Activated CD4-positive, alpha-beta T cell treated with anti-CD3 and anti-CD28 coated beads, Interleukin-2, amount 50 U/mL, for 16 hours (primary cell): Measurements from ENCODE around the gene CILP2.

Experiments used
- DNase-seq: peaks from one replicate; pipeline ENCODE4 v3.0.0-alpha.2; 2020

The CILP2 gene

DNA sequence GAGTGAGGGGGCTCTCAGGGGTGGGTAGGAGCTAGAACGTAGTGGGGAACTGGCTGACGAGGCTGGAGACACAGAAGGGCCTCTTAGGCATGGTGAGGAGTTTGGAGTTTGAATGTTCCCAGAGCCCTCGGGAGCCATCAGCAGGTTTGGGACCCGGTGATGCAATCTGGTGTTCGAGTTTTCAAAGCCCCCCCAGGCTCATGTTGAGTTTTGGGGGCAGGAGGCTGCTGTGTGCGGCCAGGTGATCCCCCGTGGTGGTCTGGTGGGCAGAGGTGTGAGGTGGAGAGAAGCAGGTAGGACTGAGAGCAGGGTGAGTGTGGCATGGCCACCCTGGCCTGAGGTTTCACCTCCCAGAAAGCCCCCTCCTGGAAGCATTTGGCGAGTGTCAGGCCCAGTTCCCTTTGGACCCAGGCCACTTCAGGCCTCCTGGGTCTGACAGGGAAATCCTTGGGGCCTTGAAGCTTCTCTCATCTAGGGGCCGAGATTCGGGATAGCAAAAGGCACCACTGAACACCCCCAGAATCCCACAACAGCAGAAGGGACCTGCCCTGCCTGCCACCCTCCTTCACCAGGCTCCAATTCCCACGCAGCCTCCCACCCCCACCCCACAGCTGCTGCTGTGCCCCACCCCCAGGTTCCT lies 8.2 kb upstream of the CILP2 start:
- no peak for DNase-seq

DNA sequence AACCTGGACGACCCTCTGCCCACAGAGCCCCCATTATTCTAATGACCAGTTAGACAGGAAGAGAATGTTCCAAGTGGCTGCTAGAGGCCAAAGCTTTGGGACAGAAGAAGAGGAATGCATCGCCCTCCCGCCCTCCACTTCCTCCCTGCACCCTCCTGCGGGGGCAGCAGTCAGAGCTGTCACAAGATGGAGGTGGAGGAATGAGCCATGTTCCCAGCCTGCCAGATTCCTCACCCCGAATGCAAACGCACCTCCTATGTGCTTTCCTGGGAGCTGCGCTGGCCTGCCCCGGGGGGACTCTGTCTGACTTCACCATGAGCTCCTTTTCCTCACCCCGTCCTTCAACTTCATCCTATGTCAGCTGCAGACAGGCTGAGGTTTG lies 7.7 kb upstream of the CILP2 start:
- DNase-seq = no peak

DNA sequence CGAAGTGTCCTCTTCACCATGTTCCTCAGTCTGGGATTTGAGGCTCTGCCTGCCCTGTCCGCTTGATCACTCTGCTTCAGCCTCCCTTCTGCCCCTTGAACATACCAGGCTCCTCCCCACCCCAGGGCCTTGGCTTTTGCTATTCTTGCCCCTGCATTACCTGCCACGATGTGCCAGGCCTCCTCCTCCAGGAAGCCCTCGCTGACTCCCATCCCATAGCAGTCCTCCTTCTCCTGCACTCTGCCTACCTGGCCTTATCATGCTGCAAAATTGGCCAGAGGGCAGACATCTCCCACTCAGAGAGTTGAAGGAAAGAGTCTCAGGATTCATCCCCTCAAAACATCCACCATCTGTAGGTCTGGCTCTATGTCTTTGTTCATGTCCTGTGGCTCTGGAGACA lies 7.2 kb upstream of the CILP2 start:
- no peak for DNase-seq

DNA sequence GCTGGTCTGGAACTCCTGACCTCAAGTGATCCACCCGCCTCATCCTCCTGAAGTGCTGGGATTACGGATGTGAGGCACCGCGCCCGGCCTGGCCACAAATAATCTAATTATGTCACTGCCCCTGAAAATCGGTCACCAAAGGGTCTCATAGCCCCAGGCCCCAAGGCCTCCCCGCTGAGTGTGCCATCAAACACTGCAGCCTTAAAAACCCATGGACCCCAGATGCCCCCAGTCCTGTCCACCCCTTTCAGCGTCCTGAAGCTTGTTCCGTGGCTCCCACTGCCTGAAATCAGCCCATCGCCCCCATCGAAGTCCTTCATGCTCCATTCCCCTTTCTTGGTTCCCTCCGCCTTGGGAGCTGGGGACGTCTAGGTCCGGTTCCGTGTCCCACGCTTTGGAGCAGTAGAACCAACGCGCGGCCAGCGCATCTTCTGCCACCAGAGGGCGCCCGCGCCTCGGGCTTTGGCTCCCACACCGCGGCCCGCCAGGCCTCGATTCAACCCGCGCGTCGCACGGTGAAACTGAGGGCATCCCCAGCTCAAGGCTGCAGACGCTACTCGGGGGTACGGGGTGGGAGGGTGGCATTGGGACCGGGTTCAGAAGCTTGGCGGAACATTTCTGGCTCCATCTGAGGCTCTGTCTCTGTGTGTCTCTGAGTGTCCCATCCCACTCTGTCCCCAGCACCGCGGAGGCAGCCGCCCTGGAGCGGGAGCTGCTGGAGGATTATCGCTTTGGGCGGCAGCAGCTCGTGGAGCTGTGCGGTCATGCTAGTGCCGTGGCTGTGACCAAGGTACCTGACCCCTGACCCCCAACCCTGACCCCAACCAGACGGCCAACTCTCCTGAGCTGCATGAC lies 5.9 kb upstream of the CILP2 start:
- peak; percentile 85 for DNase-seq

DNA sequence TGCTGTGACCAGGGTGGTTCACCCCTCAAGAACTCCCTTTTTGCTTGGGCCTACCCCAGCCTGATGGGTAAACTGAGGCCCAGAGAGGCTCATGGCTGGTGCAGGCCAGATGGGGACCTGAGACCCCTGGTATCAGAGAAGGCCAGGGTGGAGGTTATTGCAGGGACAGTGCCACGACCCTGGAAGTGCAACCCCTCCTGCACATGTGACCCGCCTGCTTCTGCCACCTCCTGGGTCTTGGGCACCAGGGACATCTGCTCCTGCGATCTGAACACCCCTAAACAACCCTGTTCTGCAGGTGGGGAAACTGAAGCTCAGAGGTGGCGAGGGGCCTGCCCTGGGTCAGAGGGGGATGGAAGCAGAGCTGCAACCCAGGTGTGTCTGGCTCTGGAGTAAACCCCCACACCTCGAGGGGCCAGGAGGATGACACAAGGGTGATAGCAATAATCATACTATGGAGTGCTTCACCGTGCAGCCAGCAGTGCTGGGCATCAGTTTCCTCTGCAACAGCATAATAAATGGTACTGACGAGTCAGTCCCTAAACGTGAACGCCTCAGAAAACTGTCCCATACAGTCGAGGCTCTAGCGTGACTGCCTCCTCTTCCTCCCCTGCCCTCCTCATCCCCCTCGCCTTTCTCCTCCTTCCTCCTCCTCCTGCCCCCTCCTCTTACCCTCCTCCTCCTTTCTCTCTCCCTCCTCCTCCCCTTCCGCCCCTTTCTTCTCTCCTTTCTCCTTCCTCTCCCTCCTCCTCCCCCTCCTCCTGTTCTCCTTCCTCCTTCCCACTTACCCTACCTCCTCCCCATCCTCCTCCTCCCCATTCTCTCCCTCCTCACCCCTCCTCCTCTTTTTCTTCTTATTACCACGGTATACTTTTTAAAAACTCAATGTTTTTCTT lies 5.0 kb upstream of the CILP2 start:
- no peak for DNase-seq

DNA sequence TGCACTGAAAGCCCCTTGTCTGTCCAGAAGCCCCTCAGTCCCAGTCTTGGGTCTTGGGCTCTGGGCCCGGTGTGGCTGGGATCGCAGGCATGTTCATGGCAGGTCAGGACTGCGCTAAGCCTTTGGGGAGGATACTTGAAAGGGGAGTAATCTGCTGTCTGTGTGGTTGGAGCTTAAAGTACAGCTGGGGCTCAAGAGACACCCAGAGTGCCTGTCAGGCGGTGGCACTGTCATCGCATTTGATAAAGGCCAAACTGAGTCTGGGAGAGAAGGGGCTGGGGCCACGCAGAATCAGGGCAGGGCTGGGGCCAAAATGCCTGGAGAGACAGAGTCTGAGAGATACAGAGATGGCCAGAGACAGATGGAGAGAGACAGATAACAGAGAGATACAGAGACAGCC lies 4.2 kb upstream of the CILP2 start:
- no peak for DNase-seq

DNA sequence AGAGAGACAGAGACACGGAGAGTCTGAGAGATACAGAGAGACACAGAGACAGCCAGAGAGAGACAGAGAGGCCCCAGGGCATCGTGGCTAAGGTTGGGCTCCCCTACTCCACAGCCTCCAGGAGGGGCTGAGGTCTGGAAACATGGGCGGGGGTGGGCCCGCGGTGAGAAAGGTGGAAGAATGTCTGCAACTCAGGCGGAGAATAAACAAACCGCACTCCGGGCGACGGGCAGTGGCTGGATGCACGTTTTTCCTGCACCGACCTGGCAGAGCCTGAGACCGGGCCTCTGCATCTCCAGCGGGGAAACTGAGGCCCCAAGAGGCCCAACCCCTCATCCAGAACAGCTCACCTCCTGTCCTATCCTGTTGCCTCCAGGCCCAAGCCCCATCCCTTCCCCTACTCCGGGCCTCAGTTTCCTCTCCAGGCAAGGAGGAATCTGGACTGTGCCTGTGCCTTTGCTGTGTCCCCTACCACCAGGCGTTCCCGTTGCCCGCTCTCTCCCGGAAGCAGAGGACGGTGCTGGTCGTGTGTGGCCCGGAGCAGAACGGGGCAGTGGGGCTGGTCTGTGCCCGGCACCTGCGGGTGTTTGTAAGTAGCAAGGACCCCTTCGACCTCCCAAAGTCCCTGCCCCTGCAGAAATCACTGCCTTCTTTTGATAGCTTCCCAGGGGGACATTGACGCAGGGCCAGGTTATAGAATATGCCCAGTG lies 3.4 kb upstream of the CILP2 start:
- DNase-seq = no peak

DNA sequence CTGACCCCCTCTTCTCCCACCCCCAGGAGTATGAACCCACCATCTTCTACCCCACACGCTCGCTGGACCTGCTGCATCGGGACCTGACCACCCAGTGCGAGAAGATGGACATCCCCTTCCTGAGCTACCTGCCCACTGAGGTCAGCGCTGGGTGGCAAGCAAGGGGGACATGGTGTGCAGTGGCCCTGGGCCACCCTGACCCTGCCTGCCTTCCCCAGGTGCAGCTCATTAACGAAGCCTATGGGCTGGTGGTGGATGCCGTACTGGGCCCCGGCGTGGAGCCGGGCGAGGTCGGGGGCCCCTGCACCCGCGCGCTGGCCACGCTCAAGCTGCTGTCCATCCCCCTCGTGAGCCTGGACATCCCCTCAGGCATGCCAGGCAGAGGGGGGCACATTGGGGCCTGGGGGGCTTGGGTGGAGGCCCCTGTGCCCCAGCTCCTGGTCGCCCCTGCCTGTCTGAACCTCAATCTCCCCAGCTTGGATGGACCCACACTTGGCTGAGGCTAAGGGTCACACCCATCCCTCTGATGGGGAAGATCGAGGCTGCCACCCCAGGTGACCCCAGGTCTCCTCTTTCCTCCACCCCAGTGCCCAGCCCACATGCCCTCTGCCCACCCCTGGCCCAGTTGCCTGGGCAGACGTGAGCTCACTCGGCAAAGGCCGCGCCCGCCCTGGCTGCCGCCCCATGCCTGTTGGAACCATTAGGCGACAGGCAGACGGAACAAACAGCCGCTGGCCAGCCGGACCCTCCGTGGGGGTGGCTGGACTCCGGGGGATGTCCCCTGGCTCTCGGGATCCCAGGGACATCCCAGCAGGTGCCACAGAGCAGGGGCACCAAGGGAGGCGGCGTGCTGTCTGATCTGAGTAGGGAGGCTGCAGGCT lies 2.5 kb upstream of the CILP2 start:
- DNase-seq = no peak

DNA sequence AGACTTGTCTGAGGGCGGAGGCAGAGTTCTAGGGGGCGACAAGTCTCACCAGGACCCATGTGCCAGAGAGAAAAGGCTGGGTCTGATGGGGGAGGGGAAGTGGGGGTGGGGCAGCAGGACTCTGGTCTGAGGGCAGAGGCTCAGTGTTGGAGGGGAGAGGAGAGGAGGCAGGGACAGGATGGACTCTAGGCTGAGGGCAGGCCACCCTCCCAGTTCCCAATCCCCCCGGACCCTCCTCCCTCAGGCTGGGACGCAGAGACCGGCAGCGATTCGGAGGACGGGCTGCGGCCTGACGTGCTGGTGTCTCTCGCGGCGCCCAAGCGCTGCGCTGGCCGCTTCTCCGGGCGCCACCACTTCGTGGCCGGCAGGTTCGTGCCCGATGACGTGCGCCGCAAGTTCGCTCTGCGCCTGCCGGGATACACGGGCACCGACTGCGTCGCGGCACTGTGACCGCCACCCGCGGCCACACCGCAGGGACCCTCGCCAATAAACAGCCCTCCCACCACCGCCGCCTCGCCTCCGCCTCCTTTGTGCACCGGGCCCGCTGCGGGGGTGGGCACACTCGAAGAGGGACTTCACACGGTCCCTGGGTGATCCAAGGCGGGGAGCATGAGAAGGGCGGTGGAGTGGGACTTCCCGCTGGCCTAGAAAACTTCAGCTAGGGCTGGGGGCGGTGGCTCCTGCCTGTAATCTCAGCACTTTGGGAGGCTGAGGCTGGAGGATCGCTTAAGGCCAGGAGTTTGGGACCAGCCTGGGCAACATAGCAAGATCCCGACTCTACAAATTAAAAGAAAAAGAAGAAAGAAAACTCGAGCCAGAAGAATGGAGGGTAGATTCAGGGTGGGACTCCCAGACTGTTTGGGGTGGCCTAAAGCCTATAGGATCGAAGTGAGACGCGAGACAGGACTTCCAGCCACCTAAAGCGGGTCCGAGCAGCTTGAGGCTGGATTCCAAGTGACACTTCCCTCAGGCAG lies 703 bp upstream of the CILP2 start:
- no peak for DNase-seq

DNA sequence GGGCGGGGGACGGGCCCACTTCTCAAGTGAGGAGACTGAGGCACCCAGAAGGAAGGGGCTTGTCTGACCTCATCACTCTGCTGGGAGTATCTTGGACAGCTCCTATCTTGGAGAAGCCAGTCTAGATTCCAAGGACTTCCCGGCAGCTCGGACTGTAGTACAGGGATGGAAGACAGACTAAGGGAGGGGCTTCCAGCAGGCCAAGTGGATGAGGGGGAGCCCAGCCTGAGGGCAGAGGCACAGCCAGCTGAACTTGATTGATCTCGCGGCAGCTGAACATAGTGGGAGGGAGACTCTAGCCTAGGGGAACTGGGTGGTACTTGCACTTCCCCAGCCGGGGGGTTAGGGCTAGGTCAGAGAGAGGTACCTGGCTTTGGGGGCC lies 711 bp downstream of the CILP2 start:
- DNase-seq = no peak

DNA sequence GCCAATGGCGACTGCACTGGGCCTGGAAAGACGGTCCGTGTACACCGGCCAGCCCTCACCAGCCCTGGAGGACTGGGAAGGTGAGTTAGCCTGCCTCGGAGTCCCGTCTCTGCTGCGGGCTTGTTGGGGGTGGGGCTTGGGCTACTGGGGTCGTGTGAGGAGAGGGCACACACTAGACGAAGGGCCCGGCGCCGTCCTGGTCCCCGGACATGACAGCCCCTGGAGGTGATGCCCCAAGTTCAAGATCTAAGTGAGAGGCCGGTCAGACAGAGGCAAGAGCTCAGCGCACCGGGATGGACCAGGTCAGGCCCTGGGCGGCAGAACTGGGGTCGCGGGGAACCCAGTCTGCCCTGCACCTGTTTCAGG lies 1.6 kb downstream of the CILP2 start:
- no peak for DNase-seq

DNA sequence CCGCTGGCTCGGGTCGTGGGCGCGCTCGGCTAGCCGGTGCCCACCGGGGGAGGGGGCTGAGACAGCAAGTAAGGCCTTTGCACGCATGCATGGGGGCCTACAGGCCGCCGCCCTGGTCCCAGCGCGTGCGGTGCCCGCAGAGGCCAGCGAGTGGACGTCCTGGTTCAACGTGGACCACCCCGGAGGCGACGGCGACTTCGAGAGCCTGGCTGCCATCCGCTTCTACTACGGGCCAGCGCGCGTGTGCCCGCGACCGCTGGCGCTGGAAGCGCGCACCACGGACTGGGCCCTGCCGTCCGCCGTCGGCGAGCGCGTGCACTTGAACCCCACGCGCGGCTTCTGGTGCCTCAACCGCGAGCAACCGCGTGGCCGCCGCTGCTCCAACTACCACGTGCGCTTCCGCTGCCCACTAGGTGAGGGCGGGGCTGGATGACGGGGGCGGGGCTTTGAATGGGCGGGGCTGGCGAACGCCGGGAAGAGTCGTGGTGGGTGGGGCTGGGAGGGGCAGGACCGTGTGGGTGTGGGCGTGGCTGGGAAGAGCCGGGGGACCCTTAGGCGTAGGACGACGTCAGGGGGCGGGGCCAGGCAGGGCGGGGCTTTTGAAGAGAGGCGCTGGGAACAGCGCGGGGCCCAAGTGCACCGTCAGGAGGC lies 2.1 kb downstream of the CILP2 start:
- DNase-seq = peak; percentile 84

DNA sequence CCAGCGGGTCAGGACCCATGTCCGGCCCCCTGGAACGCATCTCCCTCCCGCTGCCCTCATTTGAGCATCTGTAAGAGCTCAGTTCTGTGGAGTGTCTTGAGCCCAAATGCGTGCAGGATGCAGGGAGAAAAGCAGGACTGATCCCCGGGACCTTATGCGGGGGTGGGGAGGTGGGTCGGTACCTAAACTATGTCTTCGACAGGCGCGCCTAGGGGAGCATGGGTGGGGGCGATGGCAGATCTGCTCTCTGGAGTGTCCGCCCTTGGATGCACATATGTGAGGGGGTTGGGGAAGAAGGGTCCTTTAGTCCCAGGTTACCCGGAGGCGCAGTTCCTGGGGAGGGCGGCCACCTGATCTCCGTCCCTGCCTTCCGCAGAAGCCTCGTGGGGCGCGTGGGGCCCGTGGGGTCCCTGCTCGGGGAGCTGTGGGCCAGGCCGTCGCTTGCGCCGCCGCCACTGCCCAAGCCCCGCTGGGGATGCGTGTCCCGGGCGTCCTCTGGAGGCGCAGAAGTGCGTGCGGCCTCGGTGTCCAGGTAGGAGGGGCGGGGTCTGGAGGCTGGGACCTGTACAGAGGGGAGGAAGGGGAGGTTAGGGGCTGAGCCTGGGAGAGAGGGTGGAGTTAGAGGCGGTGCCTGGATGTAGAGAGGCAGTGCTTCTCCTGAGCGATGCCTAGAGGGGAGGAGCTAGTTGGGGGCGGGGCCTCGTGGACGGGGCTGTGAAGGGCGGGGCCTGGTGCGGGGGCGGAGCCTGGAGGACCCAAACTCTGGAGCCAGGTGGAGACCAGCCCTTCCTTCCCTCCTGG lies 2.9 kb downstream of the CILP2 start:
- DNase-seq = peak; percentile 72

DNA sequence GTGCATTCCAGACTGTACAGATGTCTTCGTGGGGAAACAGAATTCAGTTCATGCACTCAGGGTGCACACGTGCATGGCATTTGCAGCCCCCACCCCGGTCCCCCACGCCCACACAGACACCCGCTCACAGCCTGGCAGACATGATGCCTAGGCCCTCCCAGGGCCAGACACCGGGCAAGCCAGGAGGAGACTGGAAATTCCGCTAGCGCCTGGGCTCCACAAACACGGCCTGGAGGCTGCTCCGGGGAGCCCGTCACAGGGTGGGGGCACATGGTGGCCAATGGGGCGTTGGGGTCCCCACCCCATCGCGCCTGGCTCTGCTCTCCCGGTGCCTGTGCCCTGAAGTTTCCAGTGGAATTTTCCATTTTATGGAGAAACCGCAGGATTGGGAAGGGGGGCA lies 3.6 kb downstream of the CILP2 start:
- no peak for DNase-seq

DNA sequence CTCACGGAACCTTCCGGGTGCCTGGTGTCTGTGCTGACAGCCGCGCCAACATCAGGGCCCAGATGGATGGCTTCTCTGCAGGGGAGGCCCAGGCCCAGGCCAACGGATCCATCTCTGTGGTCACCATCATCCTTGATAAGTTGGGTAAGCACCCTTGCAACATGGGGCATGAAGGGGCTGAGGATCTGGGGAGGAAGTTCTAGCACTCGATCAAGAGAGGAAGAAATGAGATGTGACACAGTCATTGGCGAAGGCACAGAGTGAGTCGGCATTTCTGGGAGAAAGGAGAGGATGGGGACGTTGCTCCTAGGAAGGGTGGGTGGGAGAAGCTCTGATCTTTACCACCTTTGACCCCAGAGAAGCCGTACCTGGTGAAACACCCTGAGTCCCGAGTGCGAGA lies 4.4 kb downstream of the CILP2 start:
- no peak for DNase-seq

DNA sequence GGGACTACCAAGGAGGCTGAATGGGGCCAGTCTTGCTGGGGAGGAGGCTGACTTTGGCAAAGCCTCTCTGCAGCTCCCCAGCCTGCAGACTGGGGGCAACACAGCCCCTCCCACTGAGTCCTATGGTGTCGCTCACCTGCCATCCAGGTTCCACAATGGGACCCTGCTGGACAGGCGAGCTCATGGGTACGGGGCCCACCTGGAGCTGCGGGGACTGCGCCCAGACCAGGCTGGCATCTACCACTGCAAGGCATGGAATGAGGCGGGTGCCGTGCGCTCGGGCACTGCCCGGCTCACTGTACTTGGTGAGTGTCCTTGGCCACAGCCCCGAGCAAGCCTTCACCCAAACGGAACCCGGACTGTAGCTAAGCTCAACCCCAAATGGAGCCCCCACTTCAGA lies 5.0 kb downstream of the CILP2 start:
- DNase-seq = no peak

DNA sequence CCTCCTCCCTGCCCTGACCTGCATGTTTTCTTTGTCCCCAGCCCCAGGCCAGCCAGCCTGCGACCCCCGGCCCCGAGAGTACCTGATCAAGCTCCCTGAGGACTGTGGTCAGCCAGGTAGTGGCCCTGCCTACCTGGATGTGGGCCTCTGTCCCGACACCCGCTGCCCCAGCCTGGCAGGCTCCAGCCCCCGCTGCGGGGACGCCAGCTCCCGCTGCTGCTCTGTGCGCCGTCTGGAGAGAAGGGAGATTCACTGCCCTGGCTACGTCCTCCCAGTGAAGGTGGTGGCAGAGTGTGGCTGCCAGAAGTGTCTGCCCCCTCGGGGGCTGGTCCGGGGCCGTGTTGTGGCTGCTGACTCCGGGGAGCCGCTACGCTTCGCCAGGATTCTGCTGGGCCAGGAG lies 5.6 kb downstream of the CILP2 start:
- no peak for DNase-seq

DNA sequence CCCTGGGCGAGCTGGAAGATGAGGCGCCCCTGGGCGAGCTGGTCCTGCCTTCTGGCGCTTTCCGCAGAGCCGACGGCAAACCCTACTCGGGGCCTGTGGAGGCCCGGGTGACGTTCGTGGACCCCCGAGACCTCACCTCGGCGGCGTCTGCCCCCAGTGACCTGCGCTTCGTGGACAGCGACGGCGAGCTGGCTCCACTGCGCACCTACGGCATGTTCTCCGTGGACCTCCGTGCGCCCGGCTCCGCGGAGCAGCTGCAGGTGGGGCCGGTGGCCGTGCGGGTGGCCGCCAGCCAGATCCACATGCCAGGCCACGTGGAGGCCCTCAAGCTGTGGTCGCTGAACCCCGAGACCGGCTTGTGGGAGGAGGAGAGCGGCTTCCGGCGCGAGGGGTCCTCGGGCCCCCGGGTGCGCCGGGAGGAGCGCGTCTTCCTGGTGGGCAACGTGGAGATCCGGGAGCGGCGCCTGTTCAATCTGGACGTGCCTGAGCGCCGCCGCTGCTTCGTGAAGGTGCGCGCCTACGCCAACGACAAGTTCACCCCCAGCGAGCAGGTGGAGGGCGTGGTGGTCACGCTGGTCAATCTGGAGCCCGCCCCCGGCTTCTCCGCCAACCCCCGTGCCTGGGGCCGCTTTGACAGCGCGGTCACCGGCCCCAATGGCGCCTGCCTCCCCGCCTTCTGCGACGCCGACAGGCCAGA lies 6.3 kb downstream of the CILP2 start:
- DNase-seq = no peak
